Astrocyte (in vitro differentiated cells and primary cell): ENCODE data around the gene RAB8A. TPM values are rescaled to one million over a fixed set of nuclear protein-coding genes. Genes with fewer than 3 reads are reported as not detected.

ENCODE experiments used
- DNase-seq: peaks from one replicate; pipeline ENCODE4 v3.0.0-alpha.2; 2010; ENCODE audit warnings: low read depth
- FAIRE-seq: peaks from 2 replicates; lab custom pipeline; 2011; peaks lifted over from hg19 to GRCh38; lab: Jason Lieb, UNC
- H2AFZ ChIP-seq: 2 replicates; pipeline ENCODE4 v1.6.0; 2012; ENCODE audit warnings: low read depth, low read length, inconsistent platforms
- H3K27ac ChIP-seq: 2 replicates; pipeline ENCODE4 v1.5.1; 2011; ENCODE audit warnings: low read depth, low read length, inconsistent platforms
- H3K27me3 ChIP-seq: 2 replicates; pipeline ENCODE4 v1.6.0; 2011; ENCODE audit warnings: low read length, inconsistent platforms; ENCODE audit not compliant: insufficient read depth
- H3K36me3 ChIP-seq: 2 replicates; pipeline ENCODE4 v1.5.1; 2011; ENCODE audit warnings: low read length, inconsistent platforms; ENCODE audit not compliant: insufficient read depth
- H3K4me1 ChIP-seq: 2 replicates; pipeline ENCODE4 v1.5.1; 2011; ENCODE audit warnings: low read length, inconsistent platforms; ENCODE audit not compliant: insufficient read depth
- H3K4me2 ChIP-seq: 2 replicates; pipeline ENCODE4 v1.6.0; 2012; ENCODE audit warnings: low read length, inconsistent platforms
- H3K4me3 ChIP-seq: 2 replicates; pipeline ENCODE4 v1.5.1; 2011; ENCODE audit warnings: low read depth, mild to moderate bottlenecking, low read length, inconsistent platforms; ENCODE audit not compliant: insufficient read depth
- H3K79me2 ChIP-seq: 2 replicates; pipeline ENCODE4 v1.6.0; 2012; ENCODE audit warnings: mild to moderate bottlenecking, low read length, inconsistent platforms; ENCODE audit not compliant: insufficient read depth
- H3K9ac ChIP-seq: 2 replicates; pipeline ENCODE4 v1.6.0; 2012; ENCODE audit warnings: mild to moderate bottlenecking, low read length, inconsistent platforms
- H3K9me3 ChIP-seq: 2 replicates; pipeline ENCODE4 v1.5.1; 2012; ENCODE audit warnings: low read depth, mild to moderate bottlenecking, low read length, inconsistent platforms; ENCODE audit not compliant: insufficient read depth
- H4K20me1 ChIP-seq: 2 replicates; pipeline ENCODE4 v1.6.0; 2012; ENCODE audit warnings: low read length, inconsistent platforms; ENCODE audit not compliant: insufficient read depth
- H3K27ac Mint-ChIP-seq: one replicate; pipeline ENCODE4 v1.8.0; 2021; ENCODE audit warnings: mild to moderate bottlenecking, mixed read lengths; ENCODE audit not compliant: unreplicated experiment
- H3K27me3 Mint-ChIP-seq: one replicate; pipeline ENCODE4 v1.8.0; 2021; ENCODE audit warnings: low read depth, mixed read lengths; ENCODE audit not compliant: unreplicated experiment
- H3K36me3 Mint-ChIP-seq: one replicate; pipeline ENCODE4 v1.8.0; 2021; ENCODE audit warnings: low read depth, mixed read lengths; ENCODE audit not compliant: unreplicated experiment
- H3K4me1 Mint-ChIP-seq: one replicate; pipeline ENCODE4 v1.8.0; 2021; ENCODE audit warnings: low read depth, mixed read lengths; ENCODE audit not compliant: unreplicated experiment
- H3K4me3 Mint-ChIP-seq: one replicate; pipeline ENCODE4 v1.8.0; 2021; ENCODE audit warnings: mild to moderate bottlenecking, moderate library complexity, mixed read lengths; ENCODE audit not compliant: unreplicated experiment
- H3K9me3 Mint-ChIP-seq: one replicate; pipeline ENCODE4 v1.8.0; 2021; ENCODE audit warnings: mild to moderate bottlenecking, mixed read lengths; ENCODE audit not compliant: unreplicated experiment
- EZH2 ChIP-seq: IDR thresholded peaks from 2 replicates; pipeline ENCODE4 v1.6.1; 2012; ENCODE audit warnings: mild to moderate bottlenecking, low read length, inconsistent platforms; ENCODE audit not compliant: insufficient read depth
- total RNA-seq: library from RNA; stranded (reverse); gene quantifications from 2 replicates; pipeline ENCODE4 v1.2.1, GENCODE V29; 2021
- TF ChIP-seq, protein P1 (sequence below): IDR thresholded peaks from 2 replicates; pipeline ENCODE4 v1.5.1; 2011; ENCODE audit warnings: low read depth, mild to moderate bottlenecking, inconsistent platforms, low read length, moderate library complexity; ENCODE audit not compliant: insufficient read depth

RAB8A gene
- total RNA-seq, 1 donor from 2014 or later, result 80.5 TPM

DNA sequence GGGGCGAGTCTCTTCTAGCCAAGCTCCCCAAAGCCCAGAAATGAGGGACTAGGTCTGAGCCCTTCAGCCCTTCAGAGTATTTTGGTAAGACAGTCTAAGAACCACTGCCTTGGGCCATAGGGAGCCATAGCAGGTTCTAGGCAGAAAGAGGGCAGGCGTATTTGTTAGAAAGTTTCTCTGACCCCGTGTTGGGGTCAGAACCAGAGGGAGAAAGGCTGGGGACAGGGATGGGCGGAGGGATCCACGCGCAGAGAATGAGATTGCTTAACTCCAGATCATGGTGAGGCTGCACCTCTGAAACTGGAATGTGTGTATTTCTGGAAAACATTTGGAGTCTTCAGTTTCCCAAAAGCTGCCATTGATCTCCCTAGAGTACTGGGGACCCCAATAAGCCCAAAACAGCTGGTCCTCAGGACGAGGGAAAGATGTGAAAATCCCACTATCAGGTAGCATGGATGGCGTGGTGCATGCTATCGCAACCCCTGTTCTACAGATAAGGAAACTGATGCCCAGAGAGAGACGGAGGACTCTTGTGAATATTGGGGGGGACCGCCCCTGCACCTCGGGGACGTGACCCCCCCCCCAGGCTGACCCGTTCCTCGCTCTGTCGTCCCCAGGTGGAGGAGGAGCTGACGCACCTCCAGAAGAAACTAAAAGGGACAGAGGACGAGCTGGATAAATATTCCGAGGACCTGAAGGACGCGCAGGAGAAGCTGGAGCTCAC is 36.1 kb upstream of the RAB8A start:
- Mint-ChIP-seq H3K4me3 (peak overlapping the region; percentile 87), H3K9me3 (no peaks in the 10 kb centered on the region), H3K27ac (peak overlapping the region; percentile 91), H3K4me1 (peaks cover 26% of the 10 kb centered on the region), H3K27me3 (no peaks in the 10 kb centered on the region), H3K36me3 (peaks cover 7% of the 10 kb centered on the region)
- Histone ChIP-seq H3K9ac (peak overlapping the region; percentile 100), H3K4me2 (peak overlapping the region; percentile 86), H2AFZ (peak overlapping the region; percentile 11), H3K27me3 (no peaks in the 10 kb centered on the region), H3K36me3 (peaks cover 5% of the 10 kb centered on the region), H3K79me2 (peaks cover 72% of the 10 kb centered on the region), H3K4me1 (peaks cover 35% of the 10 kb centered on the region), H3K4me3 (peak overlapping the region; percentile 59), H4K20me1 (peaks cover 17% of the 10 kb centered on the region), H3K9me3 (no peaks in the 10 kb centered on the region), H3K27ac (peak overlapping the region; percentile 76)
- no peak for TF ChIP-seq EZH2
- TF ChIP-seq, protein P1, sequence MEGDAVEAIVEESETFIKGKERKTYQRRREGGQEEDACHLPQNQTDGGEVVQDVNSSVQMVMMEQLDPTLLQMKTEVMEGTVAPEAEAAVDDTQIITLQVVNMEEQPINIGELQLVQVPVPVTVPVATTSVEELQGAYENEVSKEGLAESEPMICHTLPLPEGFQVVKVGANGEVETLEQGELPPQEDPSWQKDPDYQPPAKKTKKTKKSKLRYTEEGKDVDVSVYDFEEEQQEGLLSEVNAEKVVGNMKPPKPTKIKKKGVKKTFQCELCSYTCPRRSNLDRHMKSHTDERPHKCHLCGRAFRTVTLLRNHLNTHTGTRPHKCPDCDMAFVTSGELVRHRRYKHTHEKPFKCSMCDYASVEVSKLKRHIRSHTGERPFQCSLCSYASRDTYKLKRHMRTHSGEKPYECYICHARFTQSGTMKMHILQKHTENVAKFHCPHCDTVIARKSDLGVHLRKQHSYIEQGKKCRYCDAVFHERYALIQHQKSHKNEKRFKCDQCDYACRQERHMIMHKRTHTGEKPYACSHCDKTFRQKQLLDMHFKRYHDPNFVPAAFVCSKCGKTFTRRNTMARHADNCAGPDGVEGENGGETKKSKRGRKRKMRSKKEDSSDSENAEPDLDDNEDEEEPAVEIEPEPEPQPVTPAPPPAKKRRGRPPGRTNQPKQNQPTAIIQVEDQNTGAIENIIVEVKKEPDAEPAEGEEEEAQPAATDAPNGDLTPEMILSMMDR, result no peak
- DNase-seq (no peak), FAIRE-seq (no peak)

- no peaks in the 10 kb centered on the region for H3K27me3 Mint-ChIP-seq
- peak within 1 kb of the TSS; percentile 91 for H3K27ac Mint-ChIP-seq
- FAIRE-seq (no peak), DNase-seq (peak; percentile 90)
- peak within 1 kb of the TSS; percentile 95 for H3K4me3 Mint-ChIP-seq
- peak within 1 kb of the TSS; percentile 100 for H3K9ac ChIP-seq
- peak within 1 kb of the TSS; percentile 11 for H2AFZ ChIP-seq
- TF ChIP-seq EZH2, result no peak
- TF ChIP-seq, protein P1, result no peak
- H3K36me3 Mint-ChIP-seq, result peaks cover 7% of the 10 kb centered on the region
- no peaks in the 10 kb centered on the region for H3K9me3 Mint-ChIP-seq
- no peaks in the 10 kb centered on the region for H3K27me3 ChIP-seq
- peak within 1 kb of the TSS; percentile 99 for H3K4me2 ChIP-seq
- peaks cover 74% of the 10 kb centered on the region for H3K79me2 ChIP-seq
- peak within 1 kb of the TSS; percentile 98 for H3K27ac ChIP-seq
- H4K20me1 ChIP-seq, result peaks cover 25% of the 10 kb centered on the region
- H3K9me3 ChIP-seq, result no peaks in the 10 kb centered on the region
- H3K4me3 ChIP-seq, result peak within 1 kb of the TSS; percentile 96
- peaks cover 11% of the 10 kb centered on the region for H3K36me3 ChIP-seq
- H3K4me1 Mint-ChIP-seq, result peaks cover 30% of the 10 kb centered on the region
- H3K4me1 ChIP-seq, result peaks cover 41% of the 10 kb centered on the region
Measured at GRCh38 chr19:16076154-16076957, 35.3 kb upstream of the RAB8A start, which contains the start of gene TPM4. TPM4 (plus strand) TSS chr19:16076495; CDS start chr19:16076566, 71 bp downstream.
